ENCODE measurements around the gene TRAIP.

TRAIP gene

DNA sequence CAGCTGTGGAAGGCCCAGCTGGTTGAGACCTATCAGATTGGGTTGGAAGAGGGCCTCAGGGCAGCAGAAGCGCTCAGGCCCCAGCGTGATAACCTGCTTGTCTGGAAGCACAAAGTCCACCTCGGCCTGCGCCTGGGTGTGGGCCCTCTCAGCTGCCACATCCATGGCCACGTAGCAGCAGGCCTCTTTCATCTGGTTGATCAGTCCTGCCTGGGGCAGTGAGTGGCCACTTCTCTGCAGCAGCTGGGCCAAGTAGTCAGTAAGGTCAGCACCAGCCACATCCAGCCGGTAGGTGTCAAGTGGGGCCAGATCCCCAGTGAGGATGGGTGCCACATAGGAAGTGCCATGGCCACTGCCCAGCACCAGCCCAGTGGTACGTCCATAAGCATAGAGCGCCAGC, 17.3 kb upstream of the TRAIP start:
- H3K27me3 ChIP-seq (ENCODE audit: insufficient read depth, low read length, poor library complexity, severe bottlenecking) = no peaks in the 10 kb centered on the region
- no peaks in the 10 kb centered on the region for H3F3A ChIP-seq (ENCODE audit: low read depth)
- H3K36me3 ChIP-seq (ENCODE audit: insufficient read depth, low read length) = no peaks in the 10 kb centered on the region
- H3K4me2 ChIP-seq (ENCODE audit: low read depth, low read length, poor library complexity, severe bottlenecking) = no peak overlapping the region
- no peak overlapping the region for H3K9ac ChIP-seq (ENCODE audit: low read depth, low read length, poor library complexity, severe bottlenecking)
- H3K4me1 ChIP-seq (ENCODE audit: insufficient read depth, low read length, poor library complexity, severe bottlenecking) = no peaks in the 10 kb centered on the region
- no peaks in the 10 kb centered on the region for H3K79me2 ChIP-seq (ENCODE audit: insufficient read depth, low read length)
- no peak overlapping the region for H3K4me3 ChIP-seq (ENCODE audit: low read length, poor library complexity, severe bottlenecking)
- H4K20me1 ChIP-seq (ENCODE audit: insufficient read depth, low read length, poor library complexity, severe bottlenecking) = no peaks in the 10 kb centered on the region
- TF ChIP-seq EZH2phosphoT487 (IDR thresholded peaks at IDR 0.05; ENCODE audit: borderline replicate concordance) (no peak), CTCF (conservative IDR thresholded peaks at IDR 0.05; ENCODE audit: low read length) (no peak)
- no peaks in the 10 kb centered on the region for H3K9me3 ChIP-seq (ENCODE audit: insufficient read depth, low read depth, low read length)
- H3K9me2 ChIP-seq (replicated peaks; ENCODE audit: low read depth, low read length) = no peaks in the 10 kb centered on the region
- H2AFZ ChIP-seq (ENCODE audit: low read length) = no peak overlapping the region

DNA sequence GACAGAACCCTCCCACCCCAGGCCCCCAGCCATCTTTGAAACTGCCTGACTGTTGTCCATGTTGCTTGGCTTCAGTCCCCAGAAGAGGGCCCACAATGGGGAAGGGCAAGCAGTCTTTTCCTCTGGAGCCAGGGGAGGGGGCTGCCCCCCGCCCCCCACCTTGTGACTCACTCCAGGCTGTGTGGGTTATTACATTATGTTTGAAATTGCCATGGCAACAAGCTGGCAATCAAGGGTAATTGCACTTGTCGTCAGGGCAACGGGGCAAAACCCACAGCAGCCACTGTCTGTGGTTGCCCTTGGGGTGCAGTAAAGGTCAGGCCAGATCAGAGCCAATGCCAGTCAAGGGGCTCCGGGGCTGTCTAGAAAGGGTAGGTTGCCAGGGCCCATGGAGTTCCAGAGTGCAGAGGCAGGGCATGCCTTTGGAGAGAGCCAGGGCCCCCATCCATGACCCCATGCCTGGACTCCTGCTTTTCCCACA, 16.5 kb upstream of the TRAIP start:
- Histone ChIP-seq H3K4me1 (ENCODE audit: insufficient read depth, low read length, poor library complexity, severe bottlenecking) (no peaks in the 10 kb centered on the region), H3K79me2 (ENCODE audit: insufficient read depth, low read length) (no peaks in the 10 kb centered on the region), H3K9me3 (ENCODE audit: insufficient read depth, low read depth, low read length) (no peaks in the 10 kb centered on the region), H3K9ac (ENCODE audit: low read depth, low read length, poor library complexity, severe bottlenecking) (no peak overlapping the region), H3K9me2 (replicated peaks; ENCODE audit: low read depth, low read length) (no peaks in the 10 kb centered on the region), H4K20me1 (ENCODE audit: insufficient read depth, low read length, poor library complexity, severe bottlenecking) (no peaks in the 10 kb centered on the region), H3K4me3 (ENCODE audit: low read length, poor library complexity, severe bottlenecking) (no peak overlapping the region), H3K27me3 (ENCODE audit: insufficient read depth, low read length, poor library complexity, severe bottlenecking) (no peaks in the 10 kb centered on the region), H3K36me3 (ENCODE audit: insufficient read depth, low read length) (no peaks in the 10 kb centered on the region), H3F3A (ENCODE audit: low read depth) (no peaks in the 10 kb centered on the region), H3K4me2 (ENCODE audit: low read depth, low read length, poor library complexity, severe bottlenecking) (no peak overlapping the region), H2AFZ (ENCODE audit: low read length) (no peak overlapping the region)
- no peak for TF ChIP-seq CTCF (conservative IDR thresholded peaks at IDR 0.05; ENCODE audit: low read length)
- no peak for TF ChIP-seq EZH2phosphoT487 (IDR thresholded peaks at IDR 0.05; ENCODE audit: borderline replicate concordance)

DNA sequence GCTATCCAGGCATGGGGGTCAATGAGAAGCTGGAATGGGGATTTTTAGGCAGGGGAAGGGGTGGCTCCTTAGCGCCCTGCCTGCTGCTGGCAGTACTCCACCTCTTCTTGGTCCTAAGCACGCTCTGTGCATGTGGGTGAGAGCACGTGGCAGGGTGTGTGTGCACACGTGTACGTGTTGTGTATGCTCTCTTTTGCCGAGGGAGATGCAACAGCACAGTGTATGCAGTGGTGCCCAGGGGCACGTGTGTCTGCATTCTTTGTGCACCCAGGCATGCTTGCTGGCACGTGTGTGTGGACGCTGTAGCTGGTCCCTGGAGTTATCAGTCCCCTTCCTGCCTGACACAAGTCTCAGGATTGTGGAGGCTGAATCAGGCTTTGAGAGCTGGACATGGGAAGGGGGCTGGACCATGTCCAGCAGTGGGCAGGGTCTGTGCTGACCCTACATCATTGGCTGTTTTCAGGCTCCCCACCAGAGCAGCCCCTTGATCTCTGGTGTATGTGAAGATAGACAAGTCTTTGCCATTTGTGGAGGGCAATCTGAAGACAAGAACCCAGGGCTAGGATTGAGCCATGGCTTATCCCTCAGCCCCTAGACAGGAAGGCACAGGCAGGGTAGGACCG, 15.3 kb upstream of the TRAIP start:
- H3K36me3 ChIP-seq (ENCODE audit: insufficient read depth, low read length) = no peaks in the 10 kb centered on the region
- H3K4me1 ChIP-seq (ENCODE audit: insufficient read depth, low read length, poor library complexity, severe bottlenecking) = no peaks in the 10 kb centered on the region
- H3K4me2 ChIP-seq (ENCODE audit: low read depth, low read length, poor library complexity, severe bottlenecking) = no peak overlapping the region
- H3F3A ChIP-seq (ENCODE audit: low read depth) = no peaks in the 10 kb centered on the region
- H2AFZ ChIP-seq (ENCODE audit: low read length) = no peak overlapping the region
- H3K9me3 ChIP-seq (ENCODE audit: insufficient read depth, low read depth, low read length) = no peaks in the 10 kb centered on the region
- TF ChIP-seq CTCF (conservative IDR thresholded peaks at IDR 0.05; ENCODE audit: low read length) (no peak), EZH2phosphoT487 (IDR thresholded peaks at IDR 0.05; ENCODE audit: borderline replicate concordance) (no peak)
- H3K27me3 ChIP-seq (ENCODE audit: insufficient read depth, low read length, poor library complexity, severe bottlenecking) = no peaks in the 10 kb centered on the region
- no peaks in the 10 kb centered on the region for H3K79me2 ChIP-seq (ENCODE audit: insufficient read depth, low read length)
- no peaks in the 10 kb centered on the region for H4K20me1 ChIP-seq (ENCODE audit: insufficient read depth, low read length, poor library complexity, severe bottlenecking)
- H3K4me3 ChIP-seq (ENCODE audit: low read length, poor library complexity, severe bottlenecking) = no peak overlapping the region
- H3K9ac ChIP-seq (ENCODE audit: low read depth, low read length, poor library complexity, severe bottlenecking) = no peak overlapping the region
- no peaks in the 10 kb centered on the region for H3K9me2 ChIP-seq (replicated peaks; ENCODE audit: low read depth, low read length)
